ENCODE results near the gene SHROOM3. TPM values are rescaled to one million over a fixed set of nuclear protein-coding genes. Genes with fewer than 3 reads are reported as not detected.
A peak's percentile ranks its signal among the peaks of the same experiment; 100 is the strongest.

Gene SHROOM3
- total RNA-seq, 1 donor: 18.0 TPM

DNA sequence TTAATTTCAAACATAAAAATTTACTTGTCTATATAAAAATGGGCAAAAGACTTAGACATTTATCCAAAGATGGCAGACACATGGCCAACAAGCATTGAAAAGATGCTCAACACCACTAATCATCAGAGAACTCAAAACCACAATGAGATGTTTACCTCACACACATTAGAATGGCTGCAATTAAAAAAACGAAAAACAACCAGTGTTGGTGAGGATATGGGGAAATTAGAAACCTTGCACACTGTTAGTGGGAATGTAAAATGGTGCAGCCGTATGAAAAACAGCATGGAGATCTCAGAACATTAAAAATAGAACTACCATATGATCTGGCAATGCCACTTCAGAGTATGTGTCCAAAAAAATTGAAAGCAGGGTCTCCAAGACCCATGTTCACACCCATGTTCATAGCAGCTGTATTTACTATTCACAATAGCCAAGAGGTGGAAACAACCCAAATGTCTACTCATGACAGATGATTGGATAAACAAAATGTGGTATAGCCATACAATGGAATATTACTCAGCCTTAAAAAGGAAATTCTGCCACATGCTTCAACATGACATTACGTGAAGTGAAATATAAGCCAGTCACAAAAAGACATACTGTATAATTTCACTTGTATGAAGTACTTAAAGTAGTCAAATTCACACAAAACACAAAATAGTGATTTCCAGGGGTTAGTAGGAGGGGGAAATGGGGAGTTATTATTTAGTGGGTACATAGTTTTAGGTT is 316.7 kb downstream of the SHROOM3 start:
- DNase-seq (ENCODE audit: low read depth): no peak
- TF ChIP-seq, protein P1, sequence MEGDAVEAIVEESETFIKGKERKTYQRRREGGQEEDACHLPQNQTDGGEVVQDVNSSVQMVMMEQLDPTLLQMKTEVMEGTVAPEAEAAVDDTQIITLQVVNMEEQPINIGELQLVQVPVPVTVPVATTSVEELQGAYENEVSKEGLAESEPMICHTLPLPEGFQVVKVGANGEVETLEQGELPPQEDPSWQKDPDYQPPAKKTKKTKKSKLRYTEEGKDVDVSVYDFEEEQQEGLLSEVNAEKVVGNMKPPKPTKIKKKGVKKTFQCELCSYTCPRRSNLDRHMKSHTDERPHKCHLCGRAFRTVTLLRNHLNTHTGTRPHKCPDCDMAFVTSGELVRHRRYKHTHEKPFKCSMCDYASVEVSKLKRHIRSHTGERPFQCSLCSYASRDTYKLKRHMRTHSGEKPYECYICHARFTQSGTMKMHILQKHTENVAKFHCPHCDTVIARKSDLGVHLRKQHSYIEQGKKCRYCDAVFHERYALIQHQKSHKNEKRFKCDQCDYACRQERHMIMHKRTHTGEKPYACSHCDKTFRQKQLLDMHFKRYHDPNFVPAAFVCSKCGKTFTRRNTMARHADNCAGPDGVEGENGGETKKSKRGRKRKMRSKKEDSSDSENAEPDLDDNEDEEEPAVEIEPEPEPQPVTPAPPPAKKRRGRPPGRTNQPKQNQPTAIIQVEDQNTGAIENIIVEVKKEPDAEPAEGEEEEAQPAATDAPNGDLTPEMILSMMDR (IDR thresholded peaks at IDR 0.05; ENCODE audit: insufficient read depth, low read length): no peak
- H3K4me3 ChIP-seq (ENCODE audit: low read depth, low read length): no peak overlapping the region

DNA sequence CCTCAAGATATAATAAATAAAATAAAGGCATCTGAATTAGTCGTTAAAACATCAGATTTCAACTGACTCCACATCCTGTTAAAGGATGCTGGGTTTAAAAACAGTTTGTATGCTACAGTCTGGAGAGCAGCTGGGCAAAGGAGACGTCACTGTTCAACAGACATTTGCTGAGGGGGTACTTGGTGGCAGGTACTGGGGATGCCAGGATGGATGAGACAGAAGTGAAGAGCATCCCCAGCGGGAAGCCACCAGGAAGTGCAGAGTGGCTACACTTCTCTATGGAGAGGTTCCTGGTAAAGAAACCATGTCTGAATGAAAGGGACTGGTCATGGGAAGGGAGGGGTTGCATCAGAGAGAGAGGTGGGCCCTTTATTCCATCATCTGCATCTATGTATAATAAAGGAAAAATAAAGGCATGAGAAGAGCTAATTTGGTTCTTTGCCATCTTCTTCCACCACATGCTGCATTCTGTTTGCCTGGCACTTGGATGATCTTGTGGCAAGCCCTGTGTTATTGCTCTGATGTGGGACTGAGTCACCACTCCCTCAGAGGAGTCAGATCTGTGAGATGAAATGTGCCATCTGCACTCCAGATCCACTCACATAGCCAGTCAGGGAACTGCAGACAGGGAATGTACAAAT is 318.0 kb downstream of the SHROOM3 start:
- TF ChIP-seq, protein P1 (IDR thresholded peaks at IDR 0.05; ENCODE audit: insufficient read depth, low read length): no peak
- DNase-seq (ENCODE audit: low read depth): peak; percentile 94
- no peak overlapping the region for H3K4me3 ChIP-seq (ENCODE audit: low read depth, low read length)

DNA sequence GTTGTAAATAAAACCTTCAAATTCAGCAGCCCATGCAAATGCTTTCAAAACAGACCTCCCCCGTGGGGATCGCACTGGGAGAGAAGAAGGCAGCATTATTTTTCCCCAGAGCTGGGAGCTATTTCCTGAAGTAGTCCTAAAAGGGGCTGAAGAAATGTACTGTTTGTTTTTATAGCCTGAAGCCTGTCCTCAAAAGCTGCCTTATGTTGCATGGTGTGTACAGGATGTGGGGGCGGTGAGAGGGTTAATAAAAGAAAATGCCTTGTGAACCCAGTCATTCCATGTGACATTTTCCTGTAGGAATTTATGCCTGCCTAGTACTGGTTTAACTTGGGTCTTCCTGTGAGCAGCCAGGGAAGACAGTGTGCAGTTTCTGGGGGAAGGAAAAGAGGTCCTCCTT is 318.8 kb downstream of the SHROOM3 start:
- TF ChIP-seq, protein P1 (IDR thresholded peaks at IDR 0.05; ENCODE audit: insufficient read depth, low read length): no peak
- peak overlapping the region; percentile 18 for H3K4me3 ChIP-seq (ENCODE audit: low read depth, low read length)
- peak; percentile 77 for DNase-seq (ENCODE audit: low read depth)

DNA sequence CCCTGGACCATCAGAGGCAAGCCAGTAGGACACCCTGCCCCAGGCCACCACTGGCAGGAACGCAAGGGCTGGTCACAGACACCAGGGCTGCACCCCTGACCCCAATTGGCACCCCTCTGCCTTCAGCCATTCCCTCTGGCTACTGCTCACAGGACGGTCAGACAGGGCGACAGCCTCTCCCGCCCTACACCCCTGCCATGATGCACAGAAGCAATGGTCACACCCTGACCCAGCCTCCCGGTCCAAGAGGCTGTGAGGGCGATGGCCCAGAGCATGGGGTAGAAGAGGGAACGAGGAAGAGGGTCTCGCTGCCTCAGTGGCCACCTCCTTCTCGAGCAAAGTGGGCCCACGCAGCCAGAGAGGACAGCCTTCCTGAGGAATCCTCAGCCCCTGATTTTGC is 319.4 kb downstream of the SHROOM3 start:
- H3K4me3 ChIP-seq (ENCODE audit: low read depth, low read length): no peak overlapping the region
- no peak for DNase-seq (ENCODE audit: low read depth)
- TF ChIP-seq, protein P1 (IDR thresholded peaks at IDR 0.05; ENCODE audit: insufficient read depth, low read length): no peak

DNA sequence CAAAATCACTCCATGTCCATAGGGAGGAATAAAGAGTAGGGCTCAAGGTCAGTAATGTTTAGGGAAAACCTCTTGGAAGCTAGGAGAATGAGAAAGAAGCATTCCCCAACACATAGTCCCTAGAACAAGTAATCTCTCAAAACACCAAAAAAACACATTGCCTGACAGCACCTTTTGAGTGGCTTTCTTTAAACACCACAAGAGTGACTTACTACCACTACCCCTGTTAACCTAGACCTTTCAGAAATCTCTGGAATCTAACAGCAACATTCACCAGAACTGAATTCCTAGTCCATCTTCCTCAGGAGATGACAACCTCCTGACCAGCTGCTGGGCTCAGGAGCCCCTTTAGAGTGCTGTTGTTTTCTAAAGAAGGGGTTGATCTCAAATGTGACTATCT is 320.7 kb downstream of the SHROOM3 start:
- no peak for DNase-seq (ENCODE audit: low read depth)
- no peak overlapping the region for H3K4me3 ChIP-seq (ENCODE audit: low read depth, low read length)
- TF ChIP-seq, protein P1 (IDR thresholded peaks at IDR 0.05; ENCODE audit: insufficient read depth, low read length): no peak

DNA sequence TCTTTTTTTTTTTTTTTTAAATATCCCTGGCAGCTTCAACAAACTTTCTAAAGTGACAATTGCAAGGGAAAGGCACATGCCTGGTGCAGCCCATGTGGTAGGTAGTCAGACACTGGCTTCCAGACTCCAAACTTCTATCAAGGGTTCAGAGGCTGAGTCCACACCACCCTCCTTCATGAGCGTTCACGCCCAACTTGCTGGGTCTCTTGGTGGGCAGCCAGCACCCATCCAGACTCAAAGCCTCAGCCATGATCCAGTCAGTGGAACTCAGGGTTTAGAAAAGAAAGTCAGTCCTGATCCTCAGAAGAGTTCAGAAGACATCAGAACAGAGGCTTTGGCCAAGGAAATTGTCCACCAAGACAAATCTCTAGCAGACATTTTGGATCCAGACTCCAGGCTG is 321.4 kb downstream of the SHROOM3 start:
- TF ChIP-seq, protein P1 (IDR thresholded peaks at IDR 0.05; ENCODE audit: insufficient read depth, low read length): no peak
- no peak for DNase-seq (ENCODE audit: low read depth)
- H3K4me3 ChIP-seq (ENCODE audit: low read depth, low read length): no peak overlapping the region
